Testis (tissue), 3 donors: ENCODE data around the gene DCLK2. TPM values are rescaled to one million over a fixed set of nuclear protein-coding genes. Genes with fewer than 3 reads are reported as not detected.

Experiments
- DNase-seq: peaks from one replicate; pipeline ENCODE4 v3.0.0-alpha.2; 2019
- H3K27ac ChIP-seq, 2 donors: fragments of 200-600 bp; sonication (generic); one replicate each; pipeline ENCODE4 v1.5.1; 2019
- H3K27me3 ChIP-seq: fragments of 200-600 bp; sonication (generic); one replicate; pipeline ENCODE4 v1.5.1; 2019
- H3K36me3 ChIP-seq: fragments of 200-600 bp; sonication (generic); one replicate; pipeline ENCODE4 v1.5.1; 2017; ENCODE audit warnings: low read depth; ENCODE audit errors: missing control alignments
- H3K4me1 ChIP-seq: fragments of 200-600 bp; sonication (generic); one replicate; pipeline ENCODE4 v1.5.1; 2019
- H3K4me3 ChIP-seq, 2 donors: fragments of 200-600 bp; sonication (generic); one replicate each; pipeline ENCODE4 v1.5.1; 2017 to 2019
- H3K9me3 ChIP-seq: fragments of 200-600 bp; sonication (generic); one replicate; pipeline ENCODE4 v1.5.1; 2017
- CTCF ChIP-seq, 3 experiments: fragments of 450-650 bp in 2 of 3; fragments of 200-600 bp in 1 of 3; sonication (generic) in 1 of 3; IDR thresholded peaks; one replicate each; pipeline ENCODE4 v1.5.1; 2016 to 2019; ENCODE audit warnings: antibody characterized with exemption in 3 of 3, mild to moderate bottlenecking in 2 of 3, moderate library complexity in 1 of 3
- POLR2A ChIP-seq: fragments of 450-650 bp; IDR thresholded peaks from one replicate; pipeline ENCODE4 v1.6.1; 2017; ENCODE audit warnings: antibody characterized with exemption, mild to moderate bottlenecking, moderate library complexity
- WGBS, 2 donors: methylation state at CpG; one replicate each; pipeline ENCODE4 v1.1.5; 2018; 5-methylcytosine and 5-hydroxymethylcytosine counted together
- intact Hi-C: fragments of 100-400 bp; cut with DNase I; formaldehyde crosslinking; loops from one replicate; pipeline ENCODE4 v1.15.1; 2023; ENCODE audit warnings: low total_unique reads
- polyA plus RNA-seq: library from polyadenylated mRNA; stranded (reverse); fragments of 350-450 nt; fragmentation: Illumina TruSeq; extraction: RNeasy Lipid Tissue Mini Kit (QIAGEN cat#74804); gene quantifications from one replicate; pipeline ENCODE4 v1.2.3, GENCODE V29; 2014; ENCODE audit warnings: low read depth, low replicate concordance; ENCODE audit not compliant: insufficient read depth
- total RNA-seq, 2 donors: library from RNA; depleted of rRNA; stranded (reverse); fragments of >200 nt; gene quantifications; one replicate each; pipeline ENCODE4 v1.2.3, GENCODE V29; 2016

Gene DCLK2
- total and polyA plus RNA-seq, 3 donors from 2014 or later, result 6.1 to 18.4 (median 14.8) TPM

GRCh38 chr4:150136036-150136435 is 57.8 kb downstream of the DCLK2 start:
- Histone ChIP-seq H3K27me3 (no peaks in the 10 kb centered on the region), H3K4me1 (no peaks in the 10 kb centered on the region), H3K36me3 (no peaks in the 10 kb centered on the region), H3K9me3 (no peaks in the 10 kb centered on the region), H3K4me3 (no peak overlapping the region), H3K27ac (no peak overlapping the region)
- DNase-seq, result no peak
- intact Hi-C loops, result no loop called here
- TF ChIP-seq CTCF (IDR thresholded peaks at IDR 0.05), result no peak
- TF ChIP-seq POLR2A, result no peak
- 82 to 91% methylated on average over 3 of the region's 3 CpGs for WGBS, 2 donors

DNA sequence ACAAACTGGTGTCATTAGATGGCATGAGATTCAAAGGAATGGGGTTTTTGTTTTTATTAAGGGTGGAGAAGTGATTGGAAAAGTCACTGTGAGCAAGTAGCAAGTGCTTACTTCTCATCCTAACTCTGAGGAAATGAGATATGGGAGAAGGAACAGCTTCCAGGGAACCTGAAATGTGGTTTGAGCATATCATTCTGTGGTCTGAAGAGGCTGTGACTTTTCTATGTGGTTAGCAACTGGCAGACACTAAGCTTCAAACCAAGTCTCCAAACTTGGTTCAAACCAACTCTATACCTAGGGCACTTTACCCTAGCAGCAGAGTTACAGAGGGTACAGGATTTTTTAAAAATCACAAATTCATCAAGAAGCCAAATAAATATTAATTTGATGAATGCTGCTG is 58.2 kb downstream of the DCLK2 start:
- no peaks in the 10 kb centered on the region for H3K9me3 ChIP-seq

GRCh38 chr4:150139297-150139865 is 61.1 kb downstream of the DCLK2 start:
- Histone ChIP-seq H3K36me3 (no peaks in the 10 kb centered on the region), H3K27me3 (no peaks in the 10 kb centered on the region), H3K27ac (no peak overlapping the region), H3K9me3 (no peaks in the 10 kb centered on the region), H3K4me1 (no peaks in the 10 kb centered on the region), H3K4me3 (no peak overlapping the region)
- no peak for DNase-seq
- WGBS, 2 donors, result 91 to 93% methylated on average over 4 of the region's 4 CpGs
- intact Hi-C loops, result no loop called here
- no peak for TF ChIP-seq POLR2A
- TF ChIP-seq CTCF (IDR thresholded peaks at IDR 0.05), result no peak

More for the DNA sequence above, 58.2 kb downstream of the DCLK2 start:
- DNase-seq, result no peak
- no peaks in the 10 kb centered on the region for H3K27me3 ChIP-seq
- TF ChIP-seq CTCF (IDR thresholded peaks at IDR 0.05) (no peak), POLR2A (no peak)
- intact Hi-C loops, result no loop called here
- no peaks in the 10 kb centered on the region for H3K36me3 ChIP-seq
- H3K27ac ChIP-seq, result no peak overlapping the region
- H3K4me1 ChIP-seq, result no peaks in the 10 kb centered on the region
- H3K4me3 ChIP-seq, result no peak overlapping the region

- 86 to 87% methylated on average over 5 of the region's 5 CpGs for WGBS, 2 donors
- Histone ChIP-seq H3K36me3 (no peaks in the 10 kb centered on the region), H3K4me3 (no peak overlapping the region), H3K9me3 (no peaks in the 10 kb centered on the region), H3K27me3 (no peaks in the 10 kb centered on the region), H3K4me1 (no peaks in the 10 kb centered on the region), H3K27ac (no peak overlapping the region)
- no peak for TF ChIP-seq CTCF (IDR thresholded peaks at IDR 0.05)
- no peak for TF ChIP-seq POLR2A
- no peak for DNase-seq
- intact Hi-C loops, result no loop called here
Measured at GRCh38 chr4:150140774-150141400, 62.6 kb downstream of the DCLK2 start.

DNA sequence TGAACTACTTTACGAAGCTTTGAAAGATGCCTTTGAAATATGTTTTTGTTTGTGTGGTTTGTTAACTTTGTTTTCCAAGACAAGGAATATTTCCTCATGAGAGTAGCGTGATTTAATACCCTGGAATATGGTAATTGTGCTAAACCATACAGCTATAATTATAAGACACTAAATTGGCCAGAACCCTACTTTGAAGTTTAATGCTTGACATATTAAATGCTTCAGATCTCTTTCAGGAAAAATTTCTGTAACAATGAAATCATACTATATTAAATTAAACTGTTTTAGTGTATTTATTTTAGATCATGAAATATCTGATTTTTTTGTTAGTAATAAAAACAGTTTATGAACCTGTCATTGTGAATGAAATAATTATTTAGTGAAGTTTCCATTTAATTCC is 63.5 kb downstream of the DCLK2 start:
- DNase-seq, result no peak
- intact Hi-C loops, result no loop called here
- Histone ChIP-seq H3K27ac (no peak overlapping the region), H3K27me3 (no peaks in the 10 kb centered on the region), H3K9me3 (no peaks in the 10 kb centered on the region), H3K4me1 (no peaks in the 10 kb centered on the region), H3K36me3 (no peaks in the 10 kb centered on the region), H3K4me3 (no peak overlapping the region)
- WGBS, 2 donors, result 97% methylated on average over 2 of the region's 2 CpGs
- TF ChIP-seq POLR2A (no peak), CTCF (IDR thresholded peaks at IDR 0.05) (no peak)
